GM12801 (cell line): ENCODE data around the gene GOLGA2.

Experiments
- CTCF ChIP-seq: IDR thresholded peaks from one replicate; pipeline ENCODE4 v1.5.1; 2011; ENCODE audit warnings: control low read depth; ENCODE audit not compliant: insufficient read length; ENCODE audit errors: extremely low read depth

The GOLGA2 gene

GRCh38 chr9:128288273-128289004, 12.6 kb upstream of the GOLGA2 start:
- TF ChIP-seq CTCF: no peak

DNA sequence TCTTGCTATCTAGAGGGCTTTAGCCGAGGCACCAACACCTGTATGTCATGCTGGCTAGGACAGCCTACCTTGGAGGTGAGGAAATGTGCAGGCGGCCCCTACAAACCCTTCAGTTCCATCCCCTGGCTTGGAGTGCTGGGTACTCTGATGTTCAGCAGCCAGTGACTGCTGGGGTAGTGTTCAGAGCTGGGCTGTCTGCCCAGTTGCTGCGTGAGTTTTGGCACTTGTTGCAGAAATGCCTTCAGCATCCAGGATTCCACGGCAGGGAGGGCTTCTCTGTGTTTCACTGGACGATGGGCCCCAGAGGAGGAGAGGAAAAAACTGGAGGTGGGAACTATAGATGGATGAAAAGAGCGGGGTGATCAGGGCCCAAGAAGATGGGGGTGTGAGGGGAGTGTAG, 10.6 kb upstream of the GOLGA2 start:
- TF ChIP-seq CTCF: no peak

DNA sequence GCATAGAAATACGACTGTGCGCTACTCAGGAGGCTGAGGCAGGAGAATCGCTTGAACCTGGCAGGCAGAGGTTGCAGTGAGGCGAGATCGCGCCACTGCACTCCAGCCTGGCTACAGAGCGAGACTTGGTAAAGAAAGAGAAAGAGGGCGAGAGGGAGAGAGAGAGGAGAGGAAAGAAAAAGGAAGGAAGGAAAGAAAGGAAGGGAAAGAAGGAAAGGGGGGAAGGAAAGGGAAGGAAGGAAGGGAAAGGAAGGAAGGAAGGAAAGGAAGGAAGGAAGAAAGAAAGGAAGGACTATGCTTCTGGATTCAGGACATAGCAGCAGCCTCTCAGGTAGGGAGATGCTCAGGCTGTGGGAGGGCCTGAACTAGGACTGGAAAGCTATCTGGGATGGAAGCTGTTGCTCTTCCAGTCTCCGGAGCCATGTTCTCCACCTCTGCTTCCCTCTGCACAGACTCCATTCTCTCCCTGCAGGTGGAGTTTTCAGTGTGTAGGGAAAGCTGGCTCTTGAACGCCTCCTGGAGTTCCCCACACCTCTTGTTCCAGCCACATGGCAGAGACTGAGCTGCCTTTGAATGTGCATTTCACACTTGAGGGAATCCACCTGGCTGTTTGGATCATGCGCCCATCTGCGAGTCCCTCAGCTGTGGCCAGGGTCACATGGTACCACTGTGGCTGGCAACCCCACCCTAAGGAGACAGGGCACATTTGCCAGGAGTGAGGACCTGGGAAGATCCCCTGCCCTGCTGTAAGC, 9.4 kb upstream of the GOLGA2 start:
- no peak for TF ChIP-seq CTCF

- no peak for TF ChIP-seq CTCF
Observed at GRCh38 chr9:128282500-128282899, 6.7 kb upstream of the GOLGA2 start.

- TF ChIP-seq CTCF: no peak
Observed at GRCh38 chr9:128280084-128280622, 4.3 kb upstream of the GOLGA2 start.

DNA sequence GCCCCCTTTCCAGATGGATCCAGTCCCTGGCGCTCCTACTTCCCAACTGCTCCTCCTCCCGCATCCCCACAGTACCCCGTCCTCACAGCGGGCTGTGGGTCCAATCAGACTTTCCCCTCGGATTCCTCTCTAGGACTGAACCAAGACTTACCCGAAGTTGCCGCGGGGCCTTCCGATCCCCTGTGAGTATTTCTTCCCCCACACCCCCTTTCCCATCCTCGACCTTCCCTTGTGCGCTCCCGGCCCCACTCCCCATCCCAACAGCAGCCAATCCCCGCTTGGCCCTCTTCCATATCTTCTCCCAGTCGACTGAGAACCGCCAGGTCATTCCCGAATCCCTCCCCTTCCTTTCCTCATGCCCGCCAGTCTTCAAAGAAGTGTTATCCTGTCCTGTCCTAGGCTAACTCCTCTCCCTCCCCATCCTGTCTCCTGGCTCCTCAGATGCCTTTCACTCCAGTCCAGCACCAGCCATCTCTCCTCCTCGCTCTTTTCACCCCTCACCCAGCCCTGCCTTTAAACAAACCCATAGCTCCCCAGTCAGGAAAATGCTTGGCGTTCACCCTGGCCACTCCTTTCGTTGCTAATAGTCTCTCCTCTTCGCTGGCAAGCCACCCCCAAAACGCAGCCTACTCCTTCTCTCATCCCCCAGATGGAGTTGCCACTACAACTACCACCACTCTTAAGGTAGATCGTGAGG, 915 bp upstream of the GOLGA2 start:
- no peak for TF ChIP-seq CTCF

- no peak for TF ChIP-seq CTCF
Observed at GRCh38 chr9:128276008-128276573, 284 bp upstream of the GOLGA2 start, which contains the start of gene SWI5. SWI5 (plus strand) TSS chr9:128276276.
